ENCODE results near the gene SLC22A9.

The SLC22A9 gene

GRCh38 chr11:63380130-63380529, 10.5 kb downstream of the SLC22A9 start:
- H3K4me3 ChIP-seq (ENCODE audit: severe bottlenecking), result no peak overlapping the region
- no peak for TF ChIP-seq CTCF (IDR thresholded peaks at IDR 0.05; ENCODE audit: poor library complexity, severe bottlenecking)
- H3K4me1 ChIP-seq (ENCODE audit: insufficient read depth, poor library complexity, severe bottlenecking), result no peaks in the 10 kb centered on the region
- no peak overlapping the region for H3K27ac ChIP-seq (ENCODE audit: poor library complexity, severe bottlenecking)
- no peak for ATAC-seq (ENCODE audit: low read depth)
- no peaks in the 10 kb centered on the region for H3K9me3 ChIP-seq (ENCODE audit: severe bottlenecking)
- peaks cover 8% of the 10 kb centered on the region for H3K27me3 ChIP-seq (ENCODE audit: insufficient read depth, poor library complexity, severe bottlenecking)
- H3K36me3 ChIP-seq (ENCODE audit: low read depth), result no peaks in the 10 kb centered on the region
- DNase-seq (ENCODE audit: low spot score), result no peak

- no peaks in the 10 kb centered on the region for H3K9me3 ChIP-seq (ENCODE audit: severe bottlenecking)
- no peak overlapping the region for H3K4me3 ChIP-seq (ENCODE audit: severe bottlenecking)
- H3K27ac ChIP-seq (ENCODE audit: poor library complexity, severe bottlenecking), result no peak overlapping the region
- H3K4me1 ChIP-seq (ENCODE audit: insufficient read depth, poor library complexity, severe bottlenecking), result no peaks in the 10 kb centered on the region
- no peaks in the 10 kb centered on the region for H3K36me3 ChIP-seq (ENCODE audit: low read depth)
- ATAC-seq (ENCODE audit: low read depth) (no peak), DNase-seq (ENCODE audit: low spot score) (no peak)
- peaks cover 38% of the 10 kb centered on the region for H3K27me3 ChIP-seq (ENCODE audit: insufficient read depth, poor library complexity, severe bottlenecking)
- TF ChIP-seq CTCF (IDR thresholded peaks at IDR 0.05; ENCODE audit: poor library complexity, severe bottlenecking), result no peak
Observed at GRCh38 chr11:63395697-63396096, 26.1 kb downstream of the SLC22A9 start.

- TF ChIP-seq CTCF (IDR thresholded peaks at IDR 0.05; ENCODE audit: poor library complexity, severe bottlenecking), result no peak
- H3K4me1 ChIP-seq (ENCODE audit: insufficient read depth, poor library complexity, severe bottlenecking), result no peaks in the 10 kb centered on the region
Observed at GRCh38 chr11:63404161-63404935, 34.8 kb downstream of the SLC22A9 start.

GRCh38 chr11:63405114-63405513, 35.5 kb downstream of the SLC22A9 start:
- Histone ChIP-seq H3K9me3 (ENCODE audit: severe bottlenecking) (no peaks in the 10 kb centered on the region), H3K36me3 (ENCODE audit: low read depth) (no peaks in the 10 kb centered on the region), H3K4me3 (ENCODE audit: severe bottlenecking) (no peak overlapping the region), H3K4me1 (ENCODE audit: insufficient read depth, poor library complexity, severe bottlenecking) (no peaks in the 10 kb centered on the region), H3K27me3 (ENCODE audit: insufficient read depth, poor library complexity, severe bottlenecking) (peaks cover 23% of the 10 kb centered on the region), H3K27ac (ENCODE audit: poor library complexity, severe bottlenecking) (no peak overlapping the region)
- TF ChIP-seq CTCF (IDR thresholded peaks at IDR 0.05; ENCODE audit: poor library complexity, severe bottlenecking), result no peak
- ATAC-seq (ENCODE audit: low read depth) (no peak), DNase-seq (ENCODE audit: low spot score) (no peak)

More at GRCh38 chr11:63404161-63404935, 34.8 kb downstream of the SLC22A9 start:
- ATAC-seq (ENCODE audit: low read depth) (no peak), DNase-seq (ENCODE audit: low spot score) (no peak)
- H3K4me3 ChIP-seq (ENCODE audit: severe bottlenecking), result no peak overlapping the region
- H3K27ac ChIP-seq (ENCODE audit: poor library complexity, severe bottlenecking), result no peak overlapping the region
- no peaks in the 10 kb centered on the region for H3K9me3 ChIP-seq (ENCODE audit: severe bottlenecking)
- H3K36me3 ChIP-seq (ENCODE audit: low read depth), result no peaks in the 10 kb centered on the region
- H3K27me3 ChIP-seq (ENCODE audit: insufficient read depth, poor library complexity, severe bottlenecking), result peaks cover 30% of the 10 kb centered on the region

GRCh38 chr11:63406458-63406857, 36.9 kb downstream of the SLC22A9 start:
- Histone ChIP-seq H3K9me3 (ENCODE audit: severe bottlenecking) (no peaks in the 10 kb centered on the region), H3K4me3 (ENCODE audit: severe bottlenecking) (no peak overlapping the region), H3K27ac (ENCODE audit: poor library complexity, severe bottlenecking) (no peak overlapping the region), H3K27me3 (ENCODE audit: insufficient read depth, poor library complexity, severe bottlenecking) (peaks cover 11% of the 10 kb centered on the region), H3K36me3 (ENCODE audit: low read depth) (no peaks in the 10 kb centered on the region), H3K4me1 (ENCODE audit: insufficient read depth, poor library complexity, severe bottlenecking) (no peaks in the 10 kb centered on the region)
- DNase-seq (ENCODE audit: low spot score) (no peak), ATAC-seq (ENCODE audit: low read depth) (no peak)
- no peak for TF ChIP-seq CTCF (IDR thresholded peaks at IDR 0.05; ENCODE audit: poor library complexity, severe bottlenecking)

Measured in RWPE2 (cell line).